ENCODE results near the gene ASPSCR1.

Gene ASPSCR1

GRCh38 chr17:82003411-82004381 lies 26.3 kb downstream of the ASPSCR1 start:
- TF ChIP-seq CTCF (conservative IDR thresholded peaks at IDR 0.05; ENCODE audit: control insufficient read depth, insufficient read depth, low read depth, low read length) = no peak
- H3K4me3 ChIP-seq (ENCODE audit: control insufficient read depth, low read depth, low read length) = no peak overlapping the region
- DNase-seq (ENCODE audit: low read depth) = peak; percentile 96

GRCh38 chr17:82004517-82005455 lies 27.4 kb downstream of the ASPSCR1 start:
- no peak for DNase-seq (ENCODE audit: low read depth)
- H3K4me3 ChIP-seq (ENCODE audit: control insufficient read depth, low read depth, low read length) = no peak overlapping the region
- no peak for TF ChIP-seq CTCF (conservative IDR thresholded peaks at IDR 0.05; ENCODE audit: control insufficient read depth, insufficient read depth, low read depth, low read length)

- no peak overlapping the region for H3K4me3 ChIP-seq (ENCODE audit: control insufficient read depth, low read depth, low read length)
- DNase-seq (ENCODE audit: low read depth) = no peak
- no peak for TF ChIP-seq CTCF (conservative IDR thresholded peaks at IDR 0.05; ENCODE audit: control insufficient read depth, insufficient read depth, low read depth, low read length)
Measured at GRCh38 chr17:82005701-82006348, 28.4 kb downstream of the ASPSCR1 start.

- DNase-seq (ENCODE audit: low read depth) = peak; percentile 56
- H3K4me3 ChIP-seq (ENCODE audit: control insufficient read depth, low read depth, low read length) = no peak overlapping the region
- no peak for TF ChIP-seq CTCF (conservative IDR thresholded peaks at IDR 0.05; ENCODE audit: control insufficient read depth, insufficient read depth, low read depth, low read length)
Measured at GRCh38 chr17:82006468-82007227, 29.2 kb downstream of the ASPSCR1 start.

- TF ChIP-seq CTCF (conservative IDR thresholded peaks at IDR 0.05; ENCODE audit: control insufficient read depth, insufficient read depth, low read depth, low read length) = no peak
- no peak for DNase-seq (ENCODE audit: low read depth)
- no peak overlapping the region for H3K4me3 ChIP-seq (ENCODE audit: control insufficient read depth, low read depth, low read length)
Measured at GRCh38 chr17:82007228-82007494, 29.7 kb downstream of the ASPSCR1 start.
